Measurements from ENCODE around the gene RPL27A.

DNA sequence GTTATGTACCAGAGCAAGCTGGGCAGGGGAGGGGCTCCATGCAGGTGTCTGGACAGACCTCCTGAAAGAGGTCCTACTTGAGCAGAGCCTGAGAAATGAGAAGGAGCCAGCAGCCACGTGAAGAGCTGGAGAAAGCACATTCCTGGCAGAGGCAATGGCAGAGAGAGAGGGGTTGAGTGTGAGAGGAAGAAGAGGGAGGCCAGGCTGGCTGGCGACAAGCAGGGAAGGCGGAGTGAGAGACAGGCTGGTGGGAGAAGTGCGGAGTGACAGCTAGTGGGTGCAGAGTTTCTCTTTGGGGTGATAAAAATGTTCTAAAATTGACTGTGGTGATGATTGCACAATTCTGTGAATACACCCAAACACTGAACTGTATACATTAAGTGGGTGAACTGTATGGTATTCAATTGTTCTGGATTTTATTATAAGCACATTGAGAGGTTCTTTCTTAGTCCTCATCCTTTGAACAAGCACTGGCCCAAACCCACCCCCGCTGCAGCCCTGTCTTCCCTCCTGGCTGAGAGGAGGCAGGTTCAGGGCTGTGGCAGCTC is 29.4 kb downstream of the RPL27A start:
- TF ChIP-seq, protein P1, sequence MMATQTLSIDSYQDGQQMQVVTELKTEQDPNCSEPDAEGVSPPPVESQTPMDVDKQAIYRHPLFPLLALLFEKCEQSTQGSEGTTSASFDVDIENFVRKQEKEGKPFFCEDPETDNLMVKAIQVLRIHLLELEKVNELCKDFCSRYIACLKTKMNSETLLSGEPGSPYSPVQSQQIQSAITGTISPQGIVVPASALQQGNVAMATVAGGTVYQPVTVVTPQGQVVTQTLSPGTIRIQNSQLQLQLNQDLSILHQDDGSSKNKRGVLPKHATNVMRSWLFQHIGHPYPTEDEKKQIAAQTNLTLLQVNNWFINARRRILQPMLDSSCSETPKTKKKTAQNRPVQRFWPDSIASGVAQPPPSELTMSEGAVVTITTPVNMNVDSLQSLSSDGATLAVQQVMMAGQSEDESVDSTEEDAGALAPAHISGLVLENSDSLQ (IDR thresholded peaks at IDR 0.05), result no peak
- TF ChIP-seq SP1 (IDR thresholded peaks at IDR 0.05) (no peak), FOXM1 (IDR thresholded peaks at IDR 0.05; ENCODE audit: borderline replicate concordance) (no peak), LEF1 (IDR thresholded peaks at IDR 0.05; ENCODE audit: borderline replicate concordance) (no peak), NFRKB (IDR thresholded peaks at IDR 0.05) (no peak), SUZ12 (IDR thresholded peaks at IDR 0.05) (no peak), HDGF (IDR thresholded peaks at IDR 0.05; ENCODE audit: borderline replicate concordance) (no peak), L3MBTL2 (conservative IDR thresholded peaks at IDR 0.05) (no peak), ZNF384 (IDR thresholded peaks at IDR 0.05) (no peak), FOXK2 (IDR thresholded peaks at IDR 0.05) (no peak), FOXA1 (IDR thresholded peaks at IDR 0.05) (no peak), ELF4 (IDR thresholded peaks at IDR 0.05) (no peak), BHLHE40 (IDR thresholded peaks at IDR 0.05; ENCODE audit: borderline replicate concordance) (no peak)

Measured in HEK293T (cell line).